ENCODE results near the gene TAPBPL.
A peak's percentile ranks its signal among the peaks of the same experiment; 100 is the strongest.
"Not testable (repeated sequence)": the region's sequence is repeated elsewhere in the genome, so short reads cannot be mapped to it uniquely, and the experiment has no call there.

The TAPBPL gene

GRCh38 chr12:6451348-6452244 lies at the start of gene TAPBPL:
Gene TAPBPL (plus strand): TSS chr12:6452042. CDS start chr12:6452249, 207 bp downstream.
- DNase-seq: peak; percentile 89

- no peak for DNase-seq
Observed at GRCh38 chr12:6404390-6404789, 47.5 kb upstream of the TAPBPL start.

DNA sequence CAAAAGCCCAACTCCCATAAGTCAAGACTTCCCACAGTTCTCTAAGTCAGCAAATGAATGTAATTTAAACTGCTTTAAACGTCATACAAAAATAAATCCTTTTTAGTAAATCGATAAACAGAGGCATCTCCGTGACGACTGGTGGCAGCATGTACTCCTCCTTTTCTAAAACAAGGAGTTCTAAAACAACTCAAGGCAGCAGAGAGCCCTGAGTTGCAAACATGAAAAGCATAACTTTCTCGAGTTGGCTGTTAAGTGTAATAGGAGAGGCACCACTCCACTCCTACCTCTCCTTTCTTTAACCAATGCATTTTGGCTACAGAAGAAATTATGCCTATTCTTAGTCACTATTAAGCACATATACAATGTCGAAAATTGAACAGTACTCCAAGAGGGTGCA lies 45.9 kb upstream of the TAPBPL start:
- no peak for DNase-seq

GRCh38 chr12:6407236-6407954 lies 44.4 kb upstream of the TAPBPL start:
- no peak for DNase-seq

GRCh38 chr12:6416596-6416995 lies 35.2 kb upstream of the TAPBPL start:
- DNase-seq: peak; percentile 69

GRCh38 chr12:6418796-6419195 lies 33.0 kb upstream of the TAPBPL start:
- no peak for DNase-seq

GRCh38 chr12:6420364-6420763 lies 31.5 kb upstream of the TAPBPL start:
- no peak for DNase-seq

DNA sequence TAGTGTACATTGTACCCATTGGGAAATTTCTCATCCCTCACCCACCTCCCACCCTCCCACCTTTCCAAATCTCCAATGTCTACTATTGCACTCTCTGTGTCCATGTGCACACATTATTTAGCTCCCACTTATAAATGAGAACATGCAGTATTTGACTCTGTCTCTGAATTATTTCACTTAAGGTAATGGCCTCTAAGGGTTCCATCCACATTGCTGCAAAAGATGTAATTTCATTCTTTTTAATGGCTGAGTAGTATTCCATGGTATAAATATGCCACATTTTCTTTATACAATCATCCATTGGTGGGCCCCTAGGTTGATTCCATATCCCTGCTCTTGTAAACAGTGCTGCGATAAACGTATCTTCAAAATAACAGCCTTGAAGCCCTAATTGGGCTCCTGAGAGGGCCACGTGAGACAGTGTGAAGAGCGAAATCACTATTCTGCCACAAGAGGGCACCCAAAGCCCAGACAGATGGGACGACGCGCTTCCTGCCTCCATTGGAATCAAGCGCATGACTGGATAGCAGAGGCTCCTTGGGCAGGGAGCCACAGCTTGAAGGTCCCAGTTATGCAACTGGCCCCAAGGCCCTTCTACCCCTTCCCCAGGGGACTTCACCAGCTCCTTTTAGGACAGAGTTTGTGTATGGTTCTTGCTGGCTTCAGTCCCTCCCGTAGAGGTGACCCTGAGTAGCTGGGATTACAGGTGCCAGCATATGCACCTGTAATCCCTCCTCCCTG lies 28.4 kb upstream of the TAPBPL start:
- DNase-seq: peak; percentile 91

GRCh38 chr12:6424008-6424347 lies 27.9 kb upstream of the TAPBPL start:
- no peak for DNase-seq

- no peak for DNase-seq
Observed at GRCh38 chr12:6424866-6425265, 27.0 kb upstream of the TAPBPL start.

DNA sequence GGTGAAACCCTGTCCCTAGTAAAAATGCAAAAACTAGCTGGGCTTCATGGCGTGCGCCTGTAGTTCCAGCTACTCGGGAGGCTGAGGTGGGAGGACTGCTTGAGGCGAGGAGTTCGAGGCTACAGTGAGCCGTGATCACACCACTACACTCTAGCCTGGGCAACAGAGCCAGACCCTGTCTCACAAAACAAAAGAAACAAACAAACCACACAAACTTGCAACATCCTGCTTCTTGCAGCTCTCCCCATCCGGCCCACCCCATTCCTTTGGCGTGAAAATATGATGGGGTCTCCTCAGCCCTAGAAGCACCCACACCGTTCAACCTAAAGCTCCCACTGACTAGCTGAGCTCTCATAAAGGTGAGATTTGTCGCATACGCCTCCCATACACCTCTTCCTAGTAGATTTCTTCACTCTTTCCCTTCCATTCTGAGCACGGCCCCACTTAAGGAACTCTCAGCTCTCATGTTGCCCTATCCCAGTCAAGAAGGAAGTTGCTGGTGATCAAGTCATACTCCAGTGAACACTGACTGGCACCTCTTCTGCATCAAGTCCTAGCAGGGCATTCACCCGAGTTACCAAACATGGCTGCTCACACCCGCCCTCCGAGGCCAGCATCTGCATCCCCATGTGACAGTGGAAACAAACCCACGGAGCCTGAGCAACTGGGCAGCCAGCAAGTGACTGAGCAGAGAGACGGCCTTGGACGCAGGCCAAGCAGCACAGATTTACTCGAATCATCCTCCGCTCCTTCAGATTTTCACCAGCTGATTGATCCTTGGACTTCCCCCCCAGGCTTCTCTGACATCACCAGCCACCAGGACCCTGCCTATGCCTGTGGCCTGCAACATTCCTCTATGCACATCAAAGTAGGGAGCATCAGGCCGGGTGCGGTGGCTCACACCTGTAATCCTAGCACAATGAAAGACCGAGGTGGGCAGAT lies 26.0 kb upstream of the TAPBPL start:
- peak; percentile 34 for DNase-seq

DNA sequence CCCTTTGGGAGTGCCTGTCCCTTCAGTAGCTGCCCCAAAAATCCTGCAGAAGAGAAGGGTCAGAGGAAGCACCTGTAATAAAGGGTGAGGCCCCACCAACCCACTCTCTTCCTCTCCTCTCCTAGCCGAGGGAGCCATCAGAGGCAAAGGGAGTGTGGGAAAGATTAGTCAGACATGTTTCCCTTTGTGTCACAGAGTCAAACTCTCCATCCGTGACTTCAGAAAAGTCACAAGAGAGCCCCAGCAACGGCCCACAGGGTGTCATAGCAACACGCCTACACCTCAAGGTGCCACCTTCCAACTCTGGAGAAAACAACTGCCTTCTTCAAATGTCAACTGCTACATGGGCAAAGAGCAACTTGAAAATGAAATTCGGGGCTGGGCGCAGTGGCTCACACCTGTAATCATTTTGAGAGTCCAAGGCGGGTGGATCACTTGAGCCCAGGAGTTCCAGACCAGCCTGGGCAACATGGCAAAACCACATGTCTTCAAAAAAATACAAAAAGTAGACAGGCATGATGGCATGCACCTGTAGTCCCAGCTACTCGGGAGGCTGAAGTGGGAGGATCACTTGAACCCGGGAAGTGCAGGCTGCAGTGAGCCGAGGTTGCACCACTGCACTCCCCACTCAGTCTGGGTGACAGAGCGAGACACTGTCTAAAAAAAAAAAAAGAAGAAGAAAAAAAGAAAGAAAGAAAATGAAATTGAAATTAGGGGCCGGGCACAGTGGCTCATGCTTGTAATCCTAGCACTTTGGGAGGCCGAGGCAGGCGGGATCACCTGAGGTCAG lies 24.8 kb upstream of the TAPBPL start:
- DNase-seq: peak; percentile 97

- not testable (repeated sequence) for DNase-seq
Observed at GRCh38 chr12:6427796-6428195, 24.0 kb upstream of the TAPBPL start.

DNA sequence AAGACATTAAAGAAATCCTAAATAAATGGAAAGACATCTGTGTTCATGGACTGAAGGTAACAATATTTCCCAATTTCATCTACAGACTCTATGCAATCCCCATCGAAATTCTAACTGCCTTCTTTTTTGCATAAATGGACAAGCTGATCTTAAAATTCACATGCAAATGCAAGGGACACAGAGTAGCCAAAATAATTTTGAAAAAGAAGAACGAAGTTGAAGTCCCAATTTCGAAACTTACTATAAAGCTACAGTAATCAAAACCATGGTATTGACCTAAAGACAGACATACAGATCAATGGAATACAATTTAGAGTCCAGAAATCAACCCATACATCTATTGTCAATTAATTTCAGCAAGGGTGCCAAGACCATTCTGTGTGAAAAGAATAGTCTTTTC lies 23.5 kb upstream of the TAPBPL start:
- DNase-seq: no peak

GRCh38 chr12:6430124-6430989 lies 21.5 kb upstream of the TAPBPL start:
- peak; percentile 71 for DNase-seq

GRCh38 chr12:6432991-6433390 lies 18.9 kb upstream of the TAPBPL start:
- no peak for DNase-seq

DNA sequence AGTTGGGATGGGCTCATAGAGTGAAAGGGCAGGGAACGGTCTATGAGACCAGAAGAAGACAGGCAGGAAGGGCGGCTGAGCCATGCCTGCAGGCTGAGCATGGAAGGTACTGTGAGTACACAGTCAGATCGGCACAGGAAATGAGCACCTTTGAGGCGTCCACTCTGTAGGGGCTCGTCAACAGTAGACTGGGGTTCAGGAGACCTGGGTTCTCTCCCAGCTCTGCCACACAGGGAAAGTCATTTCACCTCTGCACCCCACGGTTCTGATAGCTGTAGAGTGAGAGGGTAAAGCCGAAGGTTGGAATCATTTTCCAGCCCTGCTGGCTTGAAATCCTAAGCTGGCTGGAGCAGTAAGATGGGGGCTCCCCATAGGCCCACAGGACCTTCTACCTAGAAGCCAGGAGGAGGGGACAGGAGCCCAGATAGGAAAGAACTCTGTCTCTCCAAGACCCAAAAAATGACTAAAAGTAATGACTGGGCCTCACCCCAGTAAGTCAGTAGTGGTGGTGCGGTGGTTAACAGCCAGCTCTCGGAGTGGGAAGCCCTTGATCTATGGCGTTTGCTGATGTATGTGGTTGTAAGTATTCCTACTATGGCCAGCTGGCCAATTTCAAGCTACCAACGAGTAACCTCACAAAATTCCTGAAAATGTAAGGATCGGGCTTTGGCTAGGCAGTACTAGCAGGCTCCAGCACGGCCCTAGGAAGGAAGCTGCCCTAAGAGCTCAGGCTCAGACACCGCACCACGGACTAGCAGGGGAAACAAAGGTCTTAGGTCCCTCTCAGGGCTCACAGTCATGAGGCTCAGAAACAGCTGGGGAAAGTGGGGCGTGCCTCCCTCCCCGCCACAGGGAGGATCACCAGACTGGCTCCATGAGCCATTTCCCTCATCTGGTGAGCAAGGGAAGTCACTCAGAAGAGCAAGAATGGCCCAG lies 17.4 kb upstream of the TAPBPL start:
- peak; percentile 61 for DNase-seq

DNA sequence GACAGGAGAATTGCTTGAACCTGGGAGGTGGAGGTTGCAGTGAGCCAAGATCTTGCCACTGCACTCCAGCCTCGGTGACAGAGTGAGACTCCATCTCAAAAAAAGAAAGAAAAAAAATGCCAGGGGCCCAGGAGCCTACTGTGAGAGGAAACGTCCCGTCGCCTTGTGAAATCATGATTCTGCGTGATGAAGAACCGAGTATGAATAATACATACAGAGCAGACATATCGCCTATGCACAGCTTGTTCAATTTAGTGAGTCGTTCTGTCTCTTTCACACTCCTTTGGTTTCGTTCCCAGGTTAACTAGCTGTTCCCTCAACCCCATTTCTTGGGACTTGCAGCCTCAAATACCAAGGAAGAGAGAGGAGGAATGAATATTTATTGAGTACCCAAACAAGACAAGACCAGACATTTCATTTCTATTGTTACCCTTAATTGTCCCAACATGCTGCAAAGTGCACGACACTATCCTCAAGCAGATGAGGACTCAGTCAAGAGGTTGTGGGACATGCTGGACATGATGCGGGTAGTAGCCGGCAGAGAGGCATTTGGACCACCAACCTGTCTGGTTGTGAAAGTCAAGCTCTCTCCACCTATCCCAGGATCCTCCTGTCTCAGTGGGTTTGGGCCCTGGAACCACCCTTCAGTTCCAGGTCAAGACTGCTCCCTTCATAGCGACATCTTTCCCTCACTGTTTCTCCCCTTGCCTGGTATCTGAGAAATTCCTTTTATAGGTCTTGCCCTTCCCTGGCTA lies 15.7 kb upstream of the TAPBPL start:
- no peak for DNase-seq

DNA sequence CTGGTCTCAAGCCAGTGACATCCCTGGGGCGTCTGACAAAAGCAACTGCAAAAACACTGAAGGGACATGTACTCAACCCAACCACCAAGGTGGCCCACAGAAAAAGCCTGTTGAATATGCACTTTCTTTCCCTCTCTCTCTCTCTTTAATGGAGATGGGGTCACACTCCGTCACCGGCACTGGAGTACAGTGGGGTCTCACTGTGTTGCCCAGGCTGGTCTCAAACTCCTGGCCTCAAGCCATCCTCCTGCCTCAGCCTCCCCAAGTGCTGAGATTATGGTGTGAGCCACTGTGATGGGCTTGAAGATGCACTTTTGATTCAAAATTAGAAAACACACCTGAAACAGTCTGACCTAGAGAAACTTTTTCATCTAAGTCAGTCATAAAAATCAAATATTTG lies 14.3 kb upstream of the TAPBPL start:
- no peak for DNase-seq

Measured in activated CD4-positive, alpha-beta T cell treated with anti-CD3 and anti-CD28 coated beads, Interleukin-10, Interleukin-2, amounts not matched to agents 100 ng/mL and 50 ng/mL, durations not matched to agents 16 hours and 8 hours (primary cell).